ENCODE data around the gene HES6.

The HES6 gene

DNA sequence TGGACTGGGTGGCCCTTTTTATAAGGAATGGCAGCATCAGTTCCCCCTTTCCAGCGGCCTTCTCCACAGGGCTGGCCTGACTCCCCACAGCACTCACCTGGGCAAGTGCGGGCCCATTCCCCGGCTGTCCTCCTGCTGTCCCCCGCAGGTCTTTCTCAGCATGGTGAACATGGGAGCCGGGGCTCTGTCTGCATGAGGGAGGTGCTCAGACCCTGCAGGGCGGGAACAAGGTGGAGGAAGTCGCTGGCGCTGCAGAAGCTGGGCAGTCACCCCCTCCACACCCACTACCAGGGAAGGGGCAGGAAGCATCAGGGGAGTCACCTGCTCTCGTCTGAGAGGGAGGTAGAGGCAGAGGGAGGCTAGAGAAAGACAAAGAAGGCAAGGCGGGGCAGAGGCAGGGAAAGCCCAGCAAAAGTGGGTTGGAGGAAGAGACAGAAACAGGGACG is 12.2 kb downstream of the HES6 start:
- no peaks in the 10 kb centered on the region for H3F3A ChIP-seq (ENCODE audit: insufficient read depth, low read length)
- H3K27me3 ChIP-seq (ENCODE audit: insufficient read depth, low read length): peaks cover 12% of the 10 kb centered on the region; the same call in 1 of the 2 replicates
- no peak overlapping the region for H3K27ac ChIP-seq (ENCODE audit: low read depth, low read length, poor library complexity, severe bottlenecking)
- H3K36me3 ChIP-seq (ENCODE audit: insufficient read depth, low read length): no peaks in the 10 kb centered on the region
- no peak overlapping the region for H3K9ac ChIP-seq (ENCODE audit: low read length)
- TF ChIP-seq EZH2 (IDR thresholded peaks at IDR 0.05; ENCODE audit: borderline replicate concordance, low read length) (no peak), CTCF (IDR thresholded peaks at IDR 0.05; ENCODE audit: low read length) (no peak)
- no peaks in the 10 kb centered on the region for H4K20me1 ChIP-seq (ENCODE audit: insufficient read depth, low read length)
- no peaks in the 10 kb centered on the region for H3K9me3 ChIP-seq (ENCODE audit: low read length)
- H3K4me2 ChIP-seq (ENCODE audit: low read length): no peak overlapping the region
- no peaks in the 10 kb centered on the region for H3K79me2 ChIP-seq (ENCODE audit: insufficient read depth, low read length)
- H3K9me2 ChIP-seq (ENCODE audit: low read depth, low read length): no peaks in the 10 kb centered on the region
- H2AFZ ChIP-seq (ENCODE audit: low read length): no peak overlapping the region
- H3K4me3 ChIP-seq (ENCODE audit: low read depth, low read length, poor library complexity, severe bottlenecking): no peak overlapping the region
- no peaks in the 10 kb centered on the region for H3K4me1 ChIP-seq (ENCODE audit: insufficient read depth, low read length, severe bottlenecking)

DNA sequence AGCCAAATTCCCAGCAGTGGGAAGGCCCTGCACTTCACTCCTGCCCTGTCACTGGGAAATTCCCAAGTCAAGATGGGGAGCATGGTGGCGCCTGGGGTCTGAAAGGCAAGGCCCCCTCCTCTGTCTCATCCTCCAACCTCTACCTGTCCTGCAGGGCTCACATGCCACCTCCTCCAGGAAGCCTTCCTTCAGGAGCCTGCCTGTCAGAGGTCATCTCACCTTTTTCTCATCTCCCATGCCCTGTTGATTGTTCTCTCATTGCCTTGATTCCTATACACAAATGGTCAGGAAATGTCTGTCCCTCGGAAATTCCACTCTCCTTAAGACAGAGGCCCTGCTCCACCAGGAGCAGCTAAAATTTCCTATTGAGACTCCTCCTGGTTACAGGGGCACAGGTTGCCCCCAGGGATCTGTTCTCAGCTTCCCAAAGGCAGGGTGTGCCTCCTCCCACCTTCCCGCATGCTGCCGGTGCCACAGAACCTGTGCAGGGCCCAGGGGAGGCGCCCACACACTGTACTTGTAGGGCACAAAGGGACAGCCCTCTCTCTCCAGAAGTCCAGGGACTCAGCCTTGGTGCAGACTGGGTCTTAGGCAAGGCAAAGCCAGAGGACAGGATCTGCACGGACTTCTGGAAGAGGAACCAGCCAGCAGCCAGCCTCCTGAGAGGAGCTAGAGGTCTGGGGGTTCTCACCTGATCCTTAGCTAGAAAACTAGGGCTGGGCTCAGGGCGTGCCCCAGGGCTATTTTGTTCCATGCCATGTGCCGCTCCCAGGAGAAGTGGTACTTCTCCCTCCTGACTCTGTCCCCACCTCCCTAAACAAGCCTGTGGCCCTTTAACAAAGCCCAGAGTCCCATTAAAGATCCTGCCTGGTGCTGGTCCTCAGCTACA is 12.9 kb downstream of the HES6 start:
- no peak overlapping the region for H3K4me2 ChIP-seq (ENCODE audit: low read length)
- peaks cover 12% of the 10 kb centered on the region; the same call in 1 of the 2 replicates for H3K27me3 ChIP-seq (ENCODE audit: insufficient read depth, low read length)
- H3K9me3 ChIP-seq (ENCODE audit: low read length): no peaks in the 10 kb centered on the region
- H4K20me1 ChIP-seq (ENCODE audit: insufficient read depth, low read length): no peaks in the 10 kb centered on the region
- no peaks in the 10 kb centered on the region for H3K4me1 ChIP-seq (ENCODE audit: insufficient read depth, low read length, severe bottlenecking)
- no peaks in the 10 kb centered on the region for H3K79me2 ChIP-seq (ENCODE audit: insufficient read depth, low read length)
- TF ChIP-seq EZH2 (IDR thresholded peaks at IDR 0.05; ENCODE audit: borderline replicate concordance, low read length): no peak
- TF ChIP-seq CTCF (IDR thresholded peaks at IDR 0.05; ENCODE audit: low read length): no peak
- H2AFZ ChIP-seq (ENCODE audit: low read length): no peak overlapping the region
- no peaks in the 10 kb centered on the region for H3K9me2 ChIP-seq (ENCODE audit: low read depth, low read length)
- H3K27ac ChIP-seq (ENCODE audit: low read depth, low read length, poor library complexity, severe bottlenecking): no peak overlapping the region
- H3F3A ChIP-seq (ENCODE audit: insufficient read depth, low read length): no peaks in the 10 kb centered on the region
- H3K4me3 ChIP-seq (ENCODE audit: low read depth, low read length, poor library complexity, severe bottlenecking): no peak overlapping the region
- no peaks in the 10 kb centered on the region for H3K36me3 ChIP-seq (ENCODE audit: insufficient read depth, low read length)
- no peak overlapping the region for H3K9ac ChIP-seq (ENCODE audit: low read length)

DNA sequence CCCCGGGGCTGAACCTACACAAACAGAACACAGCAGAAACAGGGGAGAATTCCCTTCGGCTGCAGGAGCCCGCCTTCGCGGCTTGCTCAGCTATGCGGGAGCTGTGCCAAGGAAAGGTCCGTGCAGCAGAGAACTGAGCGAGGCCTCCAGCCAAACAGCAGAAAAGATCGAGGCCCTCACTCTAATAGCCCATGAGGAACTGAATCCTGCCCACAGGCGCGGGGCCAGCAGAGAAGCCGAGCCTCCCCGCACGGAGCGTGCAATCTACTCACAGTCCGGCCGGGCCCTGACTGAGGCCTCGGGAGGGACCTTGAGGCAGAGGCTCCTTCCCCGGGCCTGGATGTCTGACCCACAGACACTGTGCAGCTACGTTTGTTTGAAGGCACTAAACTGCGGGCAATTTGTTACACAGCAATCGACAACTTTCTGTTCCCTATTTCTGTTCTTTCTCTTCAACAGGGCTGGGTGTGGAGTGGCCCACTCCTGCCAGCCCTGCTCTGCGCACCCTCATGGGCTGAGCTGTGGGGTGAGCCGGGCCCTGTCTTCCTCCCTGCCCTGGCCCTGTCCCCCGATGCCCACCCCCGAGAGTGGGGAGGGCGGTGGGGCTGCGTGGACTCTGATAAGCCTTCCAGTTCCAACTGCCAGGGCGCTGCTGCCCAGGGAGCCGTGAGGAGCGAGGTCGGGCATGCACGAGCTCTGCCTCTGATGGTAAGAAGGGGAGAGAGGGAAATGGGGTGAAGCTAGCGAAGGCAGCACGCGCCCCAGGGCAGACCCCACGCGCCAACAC is 13.7 kb downstream of the HES6 start:
- Histone ChIP-seq H3K27me3 (ENCODE audit: insufficient read depth, low read length) (peaks cover 12% of the 10 kb centered on the region; the same call in 1 of the 2 replicates), H3F3A (ENCODE audit: insufficient read depth, low read length) (no peaks in the 10 kb centered on the region), H3K9ac (ENCODE audit: low read length) (no peak overlapping the region), H3K27ac (ENCODE audit: low read depth, low read length, poor library complexity, severe bottlenecking) (no peak overlapping the region), H3K4me2 (ENCODE audit: low read length) (no peak overlapping the region), H3K4me3 (ENCODE audit: low read depth, low read length, poor library complexity, severe bottlenecking) (no peak overlapping the region), H3K9me3 (ENCODE audit: low read length) (no peaks in the 10 kb centered on the region), H3K9me2 (ENCODE audit: low read depth, low read length) (no peaks in the 10 kb centered on the region), H2AFZ (ENCODE audit: low read length) (no peak overlapping the region), H3K36me3 (ENCODE audit: insufficient read depth, low read length) (no peaks in the 10 kb centered on the region), H4K20me1 (ENCODE audit: insufficient read depth, low read length) (no peaks in the 10 kb centered on the region), H3K79me2 (ENCODE audit: insufficient read depth, low read length) (no peaks in the 10 kb centered on the region), H3K4me1 (ENCODE audit: insufficient read depth, low read length, severe bottlenecking) (no peaks in the 10 kb centered on the region)
- no peak for TF ChIP-seq EZH2 (IDR thresholded peaks at IDR 0.05; ENCODE audit: borderline replicate concordance, low read length)
- no peak for TF ChIP-seq CTCF (IDR thresholded peaks at IDR 0.05; ENCODE audit: low read length)

Data from OCI-LY1 (cell line).